Prostate gland (tissue), 2 donors: ENCODE data around the gene DNAH8. TPM values are rescaled to one million over a fixed set of nuclear protein-coding genes. Genes with fewer than 3 reads are reported as not detected.

Experiments used
- DNase-seq: peaks from one replicate; pipeline ENCODE4 v3.0.0-alpha.2; 2019; ENCODE audit warnings: low spot score
- H3K27ac ChIP-seq, 2 donors: fragments of 200-600 bp; sonication (generic); 2 replicates each; pipeline ENCODE4 v1.5.1; 2017 to 2019
- H3K27me3 ChIP-seq: fragments of 200-600 bp; sonication (generic); replicated peaks from 2 replicates; pipeline ENCODE4 v1.5.1; 2019; ENCODE audit not compliant: insufficient read depth
- H3K36me3 ChIP-seq, 2 donors: fragments of 200-600 bp; sonication (generic); 1 replicate in 1 of 2; 2 replicates in 1 of 2; pipeline versions ENCODE4 v1.5.1 to v1.8.1; 2017 to 2019
- H3K4me1 ChIP-seq: fragments of 200-600 bp; sonication (generic); replicated peaks from 2 replicates; pipeline ENCODE4 v1.5.1; 2019
- H3K4me3 ChIP-seq, 2 donors: fragments of 200-600 bp; sonication (generic); 2 replicates each; pipeline ENCODE4 v1.5.1; 2017 to 2019
- H3K9me3 ChIP-seq: fragments of 200-600 bp; sonication (generic); 2 replicates; pipeline ENCODE4 v1.5.1; 2017
- CTCF ChIP-seq, 4 experiments: fragments of 200-600 bp in 2 of 4; fragments of 450-650 bp in 2 of 4; sonication (generic) in 2 of 4; IDR thresholded peaks; 1 replicate in 3 of 4; 2 replicates in 1 of 4; pipeline ENCODE4 v1.5.1; 2016 to 2019; ENCODE audit warnings: antibody characterized with exemption in 4 of 4, mild to moderate bottlenecking in 2 of 4, moderate library complexity in 2 of 4
- POLR2A ChIP-seq: fragments of 450-650 bp; IDR thresholded peaks from one replicate; pipeline ENCODE4 v1.6.1; 2016; ENCODE audit warnings: antibody characterized with exemption, mild to moderate bottlenecking
- POLR2AphosphoS5 ChIP-seq: sonication (generic); formaldehyde crosslinking; IDR thresholded peaks from one replicate; pipeline ENCODE4 v1.6.1; 2017; ENCODE audit warnings: antibody characterized with exemption
- WGBS: methylation state at CpG from one replicate; pipeline ENCODE4 v1.1.5; 2018; 5-methylcytosine and 5-hydroxymethylcytosine counted together
- intact Hi-C: fragments of 100-400 bp; cut with DNase I; formaldehyde crosslinking; loops from one replicate; pipeline ENCODE4 v1.14.2; 2022
- total RNA-seq, 2 donors: library from RNA; depleted of rRNA; stranded (reverse); fragments of >200 nt; gene quantifications; one replicate each; pipeline ENCODE4 v1.1.0, GENCODE V29; 2016

DNAH8 gene
- total RNA-seq, 2 donors from 2014 or later = 0.36 to 3.6 TPM

GRCh38 chr6:39072830-39073229 is 357.7 kb downstream of the DNAH8 start:
- WGBS = 94% methylated on average over 9 of the region's 9 CpGs
- intact Hi-C loops = no loop called here
- no peaks in the 10 kb centered on the region for H3K27me3 ChIP-seq
- H3K9me3 ChIP-seq = no peaks in the 10 kb centered on the region
- no peak overlapping the region for H3K4me3 ChIP-seq
- H3K4me1 ChIP-seq = no peaks in the 10 kb centered on the region
- H3K36me3 ChIP-seq = no peaks in the 10 kb centered on the region
- no peak for DNase-seq
- TF ChIP-seq POLR2A (no peak), POLR2AphosphoS5 (no peak), CTCF (IDR thresholded peaks at IDR 0.05) (no peak)
- no peak overlapping the region for H3K27ac ChIP-seq

DNA sequence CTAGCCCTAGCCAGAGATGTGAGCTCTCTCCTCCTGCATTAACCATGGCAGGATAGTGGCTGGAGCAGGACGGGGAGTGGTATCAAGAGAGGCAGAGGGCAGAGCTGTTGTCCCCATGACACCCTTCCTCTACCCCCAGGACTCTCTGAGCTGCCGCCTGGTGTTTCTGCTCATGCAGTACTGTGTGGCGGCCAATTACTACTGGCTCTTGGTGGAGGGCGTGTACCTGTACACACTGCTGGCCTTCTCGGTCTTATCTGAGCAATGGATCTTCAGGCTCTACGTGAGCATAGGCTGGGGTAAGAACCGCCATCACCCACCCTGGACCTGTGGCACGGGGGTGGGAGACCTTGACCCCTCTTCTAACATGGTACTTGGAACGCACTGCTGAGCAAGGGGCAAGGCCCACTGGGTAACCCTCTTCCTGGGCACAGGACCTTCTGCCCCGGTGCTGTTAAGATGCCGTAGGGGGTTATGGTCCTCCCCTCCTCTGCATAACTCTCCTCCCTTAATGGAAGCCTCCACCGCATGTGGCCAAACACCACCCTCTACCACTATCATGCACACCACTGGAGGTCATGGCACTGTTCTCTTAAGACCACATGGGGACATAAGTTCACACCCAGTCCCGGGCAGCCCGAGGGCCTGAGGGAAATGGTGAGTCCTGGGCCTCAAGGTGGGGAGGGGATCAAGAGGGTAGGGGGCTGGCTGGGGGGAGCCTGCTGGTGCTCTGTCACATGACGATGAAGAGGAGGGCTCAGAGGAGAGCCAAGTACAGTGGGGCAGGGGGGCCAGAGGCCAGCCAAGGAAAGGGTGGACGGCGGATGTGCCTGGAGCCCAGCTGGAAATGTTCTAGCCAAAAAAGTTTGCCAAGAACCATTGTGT is 358.6 kb downstream of the DNAH8 start:
- Histone ChIP-seq H3K9me3 (no peaks in the 10 kb centered on the region), H3K4me1 (no peaks in the 10 kb centered on the region), H3K4me3 (no peak overlapping the region), H3K27ac (no peak overlapping the region), H3K27me3 (no peaks in the 10 kb centered on the region), H3K36me3 (no peaks in the 10 kb centered on the region)
- no peak for TF ChIP-seq POLR2AphosphoS5
- no peak for TF ChIP-seq POLR2A
- no peak for TF ChIP-seq CTCF (IDR thresholded peaks at IDR 0.05)
- no peak for DNase-seq
- 82% methylated on average over 17 of the region's 17 CpGs for WGBS
- intact Hi-C loops = no loop called here

GRCh38 chr6:39074486-39074885 is 359.4 kb downstream of the DNAH8 start:
- no peak overlapping the region for H3K27ac ChIP-seq
- TF ChIP-seq POLR2AphosphoS5 (no peak), POLR2A (no peak), CTCF (IDR thresholded peaks at IDR 0.05) (no peak)
- no peaks in the 10 kb centered on the region for H3K36me3 ChIP-seq
- no peaks in the 10 kb centered on the region for H3K27me3 ChIP-seq
- H3K4me3 ChIP-seq = no peak overlapping the region
- DNase-seq = no peak
- H3K9me3 ChIP-seq = no peaks in the 10 kb centered on the region
- intact Hi-C loops = no loop called here
- WGBS = 81% methylated on average over 9 of the region's 9 CpGs
- no peaks in the 10 kb centered on the region for H3K4me1 ChIP-seq

DNA sequence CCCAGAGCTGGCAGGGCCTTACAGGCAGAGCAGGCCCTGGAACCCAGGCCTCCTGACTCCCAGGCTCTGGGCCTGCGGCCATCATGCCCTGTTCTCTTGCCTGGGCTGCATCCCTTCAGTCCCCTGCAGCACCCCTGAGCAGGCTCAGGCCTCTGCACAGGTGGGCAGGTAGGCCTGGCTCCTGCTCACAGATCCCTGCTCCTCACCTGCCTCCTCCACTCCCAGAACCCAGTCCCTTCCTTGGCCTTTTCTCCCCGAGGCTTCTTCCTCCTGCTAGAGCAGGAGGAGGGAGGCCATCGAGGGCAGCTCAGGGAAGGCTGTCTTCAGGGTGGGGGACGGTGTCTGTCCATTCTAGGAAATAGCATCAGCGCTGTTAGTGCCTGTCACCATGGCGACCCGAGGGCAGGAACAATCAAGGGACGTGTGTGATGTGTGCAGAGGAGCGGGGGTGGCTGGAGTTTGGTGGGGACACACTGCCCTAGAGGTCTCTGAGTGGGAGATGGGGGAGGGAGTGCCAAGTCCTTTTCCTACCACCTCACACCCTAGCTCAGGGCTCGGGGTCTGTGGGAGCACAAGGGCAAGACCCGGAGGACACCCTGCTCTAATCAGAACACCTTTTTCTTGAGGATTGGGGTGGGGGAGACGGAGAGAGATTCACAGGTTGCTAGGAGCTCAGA is 360.0 kb downstream of the DNAH8 start:
- 78% methylated on average over 12 of the region's 12 CpGs for WGBS
- H3K4me3 ChIP-seq = no peak overlapping the region
- no peak for DNase-seq

More for the DNA sequence above, 360.0 kb downstream of the DNAH8 start:
- no peaks in the 10 kb centered on the region for H3K36me3 ChIP-seq
- TF ChIP-seq POLR2AphosphoS5 (no peak), POLR2A (no peak), CTCF (IDR thresholded peaks at IDR 0.05) (no peak)
- intact Hi-C loops = no loop called here
- H3K4me1 ChIP-seq = no peaks in the 10 kb centered on the region
- no peaks in the 10 kb centered on the region for H3K9me3 ChIP-seq
- no peaks in the 10 kb centered on the region for H3K27me3 ChIP-seq
- H3K27ac ChIP-seq = no peak overlapping the region
